WI38 (cell line): ENCODE data around the gene CCNY.
A peak's percentile ranks its signal among the peaks of the same experiment; 100 is the strongest.

Source experiments
- H3K4me3 ChIP-seq: 2 replicates; pipeline ENCODE4 v1.5.1; 2011; ENCODE audit warnings: low read depth, mild to moderate bottlenecking, control low read depth, low read length
- TF ChIP-seq, protein P1 (sequence below): IDR thresholded peaks from 2 replicates; pipeline ENCODE4 v1.5.1; 2012; ENCODE audit warnings: low read depth, mild to moderate bottlenecking, control low read depth, low read length

CCNY gene

DNA sequence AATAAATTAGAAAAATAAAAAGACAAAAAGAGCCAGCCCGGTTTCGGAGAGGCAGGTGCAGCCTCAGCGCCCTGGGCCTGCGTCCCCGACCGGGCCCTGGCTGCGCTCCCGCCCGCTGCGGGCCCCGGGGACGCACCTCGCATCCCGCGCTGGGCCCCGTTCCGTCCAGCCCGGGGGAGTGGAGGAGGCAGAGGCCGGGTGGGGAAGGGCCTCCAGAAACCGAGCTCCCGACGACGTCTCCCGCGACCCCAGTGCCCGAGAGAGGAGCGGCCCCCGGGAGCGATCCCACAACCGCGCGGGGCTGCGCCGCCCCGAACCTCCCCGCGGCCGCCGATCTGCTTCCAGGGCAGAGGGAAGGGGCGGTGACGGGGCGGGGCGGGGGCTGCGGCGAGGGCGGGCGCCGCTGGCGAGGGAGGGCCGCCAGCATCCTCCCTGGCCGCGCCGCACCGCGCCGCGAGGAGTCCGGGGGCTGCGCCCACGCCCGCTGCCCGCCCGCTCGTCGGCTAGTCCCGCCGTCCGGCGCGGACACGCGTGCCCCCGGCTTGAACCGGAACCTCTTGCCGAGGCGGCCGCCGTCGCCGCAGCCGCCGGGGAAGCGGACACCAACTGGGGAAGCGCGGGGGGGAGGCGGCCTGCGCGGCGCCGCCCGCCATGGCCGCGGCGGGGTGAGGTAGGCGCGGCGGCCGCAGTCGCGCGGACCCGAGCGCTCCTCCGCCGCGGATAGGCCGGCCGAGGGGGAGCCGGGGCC lies at the start of gene CCNY:
Gene CCNY, plus strand, starts transcription at position 426 of the 748 bp plus-strand sequence. CDS start 545 bp downstream, outside the sequence.
- TF ChIP-seq, protein P1, sequence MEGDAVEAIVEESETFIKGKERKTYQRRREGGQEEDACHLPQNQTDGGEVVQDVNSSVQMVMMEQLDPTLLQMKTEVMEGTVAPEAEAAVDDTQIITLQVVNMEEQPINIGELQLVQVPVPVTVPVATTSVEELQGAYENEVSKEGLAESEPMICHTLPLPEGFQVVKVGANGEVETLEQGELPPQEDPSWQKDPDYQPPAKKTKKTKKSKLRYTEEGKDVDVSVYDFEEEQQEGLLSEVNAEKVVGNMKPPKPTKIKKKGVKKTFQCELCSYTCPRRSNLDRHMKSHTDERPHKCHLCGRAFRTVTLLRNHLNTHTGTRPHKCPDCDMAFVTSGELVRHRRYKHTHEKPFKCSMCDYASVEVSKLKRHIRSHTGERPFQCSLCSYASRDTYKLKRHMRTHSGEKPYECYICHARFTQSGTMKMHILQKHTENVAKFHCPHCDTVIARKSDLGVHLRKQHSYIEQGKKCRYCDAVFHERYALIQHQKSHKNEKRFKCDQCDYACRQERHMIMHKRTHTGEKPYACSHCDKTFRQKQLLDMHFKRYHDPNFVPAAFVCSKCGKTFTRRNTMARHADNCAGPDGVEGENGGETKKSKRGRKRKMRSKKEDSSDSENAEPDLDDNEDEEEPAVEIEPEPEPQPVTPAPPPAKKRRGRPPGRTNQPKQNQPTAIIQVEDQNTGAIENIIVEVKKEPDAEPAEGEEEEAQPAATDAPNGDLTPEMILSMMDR, result no peak
- peak within 1 kb of the TSS; percentile 87 for H3K4me3 ChIP-seq

DNA sequence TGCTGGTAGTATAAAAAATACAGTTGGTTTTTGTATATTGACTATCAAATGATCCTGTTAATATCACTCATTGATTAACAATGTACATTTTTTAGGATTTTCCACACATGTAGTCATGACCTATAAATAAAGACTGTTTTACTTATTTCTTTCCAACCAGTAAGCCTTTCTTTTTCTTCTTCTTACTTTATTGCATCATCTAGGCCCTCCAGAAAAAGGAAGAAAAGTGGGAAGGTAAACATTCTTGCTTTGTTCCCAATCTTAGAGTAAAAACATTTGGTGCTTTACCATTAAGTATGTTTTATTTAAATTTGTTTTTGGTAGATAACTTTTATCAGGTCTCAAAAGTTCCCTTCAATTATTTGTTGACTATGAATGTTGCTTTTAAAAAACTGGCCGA lies 47.1 kb upstream of the CCNY start:
- TF ChIP-seq, protein P1, result no peak
- no peak overlapping the region for H3K4me3 ChIP-seq

DNA sequence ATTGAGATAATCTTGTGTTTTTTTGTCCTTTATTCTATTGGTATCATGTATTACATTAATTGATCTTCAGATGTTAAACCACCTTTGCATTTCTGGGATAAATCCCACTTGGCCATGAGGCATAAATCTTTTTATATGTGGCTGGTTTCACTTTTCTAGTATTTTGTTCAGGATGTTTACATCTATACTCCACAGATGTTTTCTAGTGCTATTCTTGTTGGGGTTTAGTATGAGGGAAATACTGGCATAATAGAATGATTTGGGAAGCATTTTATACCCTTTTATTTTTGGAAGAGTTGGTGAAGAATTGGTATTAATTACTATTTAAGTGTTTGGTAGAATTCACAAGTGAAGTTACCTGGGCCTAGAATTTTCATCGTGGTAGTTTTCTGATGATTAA lies 41.8 kb upstream of the CCNY start:
- H3K4me3 ChIP-seq, result no peak overlapping the region
- TF ChIP-seq, protein P1, result no peak

DNA sequence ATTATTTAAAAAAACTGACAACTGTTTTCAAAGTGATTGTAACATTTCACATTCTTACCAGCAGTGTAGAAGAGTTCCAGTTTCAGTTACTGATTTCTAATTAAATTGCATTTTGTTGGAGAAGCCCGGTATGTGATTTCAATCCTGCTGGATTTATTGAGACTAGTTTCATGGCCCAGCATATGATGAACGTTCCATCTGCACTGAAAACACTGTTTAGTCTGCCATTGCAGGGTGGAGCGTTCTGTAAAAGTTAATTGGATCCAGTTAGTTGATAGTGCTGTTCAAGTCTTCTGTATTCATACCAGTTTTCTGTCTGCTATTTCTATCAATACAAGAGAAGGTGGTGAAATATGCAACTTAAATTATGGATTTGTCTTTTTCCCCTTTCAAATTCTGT lies 37.3 kb upstream of the CCNY start:
- TF ChIP-seq, protein P1, result no peak
- H3K4me3 ChIP-seq, result no peak overlapping the region

DNA sequence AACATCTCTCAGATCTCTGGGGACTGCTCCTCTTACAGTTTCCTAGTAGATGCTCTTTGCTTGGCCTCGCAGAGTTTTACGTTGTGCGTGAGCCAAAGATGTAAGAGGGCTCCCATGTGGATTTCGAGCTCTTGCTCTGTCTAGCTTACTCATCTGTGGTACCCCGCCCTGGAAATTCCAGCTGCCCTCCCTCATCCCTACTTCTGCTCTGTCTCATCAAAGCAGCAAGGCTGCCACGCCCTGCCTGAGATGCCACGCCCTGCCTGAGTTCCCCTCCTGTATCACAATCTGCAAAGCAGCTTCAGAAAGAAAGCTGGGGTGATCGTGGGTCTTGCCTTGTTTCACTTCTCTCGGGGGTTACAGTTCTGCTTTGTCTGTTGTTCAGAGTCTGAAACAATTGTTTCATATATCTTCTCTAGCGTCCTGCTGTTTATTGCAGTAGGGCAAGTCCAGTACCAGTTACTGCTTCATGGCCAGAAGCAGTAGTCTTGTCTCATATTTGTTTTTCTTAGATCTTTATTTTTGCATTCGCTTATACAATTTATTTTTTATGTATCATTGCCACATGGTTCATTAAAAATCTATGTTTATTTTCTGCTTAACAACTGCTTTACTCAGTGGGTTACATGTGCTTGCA lies 36.1 kb upstream of the CCNY start:
- no peak overlapping the region for H3K4me3 ChIP-seq
- TF ChIP-seq, protein P1, result no peak

DNA sequence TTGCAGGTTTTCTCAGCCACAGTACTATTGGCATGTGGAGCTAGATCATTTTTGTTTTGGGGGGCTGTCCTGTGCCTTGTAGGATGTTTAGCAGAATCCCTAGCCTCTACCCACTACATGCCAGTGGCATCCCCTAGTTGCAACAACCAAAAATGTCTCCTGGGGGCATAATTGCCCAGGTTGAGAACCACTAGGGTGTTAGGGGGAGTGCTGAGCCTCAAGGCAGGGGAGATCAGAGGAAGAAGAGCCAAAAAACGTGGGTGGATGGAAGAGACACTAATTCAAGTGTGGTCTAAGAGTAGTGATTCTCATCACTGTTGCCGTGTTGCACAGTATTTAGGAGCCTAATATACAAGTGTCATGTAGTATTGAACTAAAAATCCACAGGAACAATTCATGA lies 31.7 kb upstream of the CCNY start:
- H3K4me3 ChIP-seq, result no peak overlapping the region
- TF ChIP-seq, protein P1, result no peak

DNA sequence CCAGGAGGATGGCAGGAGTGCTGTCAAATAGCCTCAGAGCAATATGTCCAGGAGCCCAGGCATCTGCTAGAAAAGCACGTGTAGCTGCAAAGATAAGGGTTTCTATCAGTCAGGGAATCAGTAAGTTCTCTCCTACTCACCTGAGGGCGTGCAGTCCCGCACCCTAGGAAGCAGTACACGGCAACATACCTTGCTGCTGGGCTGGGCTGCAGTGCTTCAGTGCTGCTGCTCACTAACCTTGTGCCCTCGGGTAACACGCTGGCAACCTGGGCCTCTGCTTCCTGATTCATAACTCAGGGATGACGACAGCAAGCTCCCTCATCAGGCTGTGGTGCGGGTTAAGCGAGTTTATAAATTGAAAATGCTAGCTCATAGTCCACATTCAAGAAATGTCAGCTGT lies 29.5 kb upstream of the CCNY start:
- no peak overlapping the region for H3K4me3 ChIP-seq
- TF ChIP-seq, protein P1, result no peak
